ENCODE data around the gene NFE2L1.
"Not testable (repeated sequence)": the region's sequence is repeated elsewhere in the genome, so short reads cannot be mapped to it uniquely, and the experiment has no call there.

The NFE2L1 gene

GRCh38 chr17:48048384-48049126, 396 bp downstream of the NFE2L1 start:
- DNase-seq: peak; percentile 77 to 92

DNA sequence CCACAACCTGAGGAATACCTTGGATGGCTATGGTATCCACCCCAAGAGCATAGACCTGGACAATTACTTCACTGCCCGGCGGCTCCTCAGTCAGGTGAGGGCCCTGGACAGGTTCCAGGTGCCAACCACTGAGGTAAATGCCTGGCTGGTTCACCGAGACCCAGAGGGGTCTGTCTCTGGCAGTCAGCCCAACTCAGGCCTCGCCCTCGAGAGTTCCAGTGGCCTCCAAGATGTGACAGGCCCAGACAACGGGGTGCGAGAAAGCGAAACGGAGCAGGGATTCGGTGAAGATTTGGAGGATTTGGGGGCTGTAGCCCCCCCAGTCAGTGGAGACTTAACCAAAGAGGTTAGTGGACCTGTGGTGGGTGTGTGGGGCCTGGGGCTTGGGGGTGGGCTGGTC, 3.1 kb downstream of the NFE2L1 start:
- DNase-seq: no peak

- no peak for DNase-seq
These were observed 3.7 kb downstream of the NFE2L1 start for GRCh38 chr17:48051706-48052486.

DNA sequence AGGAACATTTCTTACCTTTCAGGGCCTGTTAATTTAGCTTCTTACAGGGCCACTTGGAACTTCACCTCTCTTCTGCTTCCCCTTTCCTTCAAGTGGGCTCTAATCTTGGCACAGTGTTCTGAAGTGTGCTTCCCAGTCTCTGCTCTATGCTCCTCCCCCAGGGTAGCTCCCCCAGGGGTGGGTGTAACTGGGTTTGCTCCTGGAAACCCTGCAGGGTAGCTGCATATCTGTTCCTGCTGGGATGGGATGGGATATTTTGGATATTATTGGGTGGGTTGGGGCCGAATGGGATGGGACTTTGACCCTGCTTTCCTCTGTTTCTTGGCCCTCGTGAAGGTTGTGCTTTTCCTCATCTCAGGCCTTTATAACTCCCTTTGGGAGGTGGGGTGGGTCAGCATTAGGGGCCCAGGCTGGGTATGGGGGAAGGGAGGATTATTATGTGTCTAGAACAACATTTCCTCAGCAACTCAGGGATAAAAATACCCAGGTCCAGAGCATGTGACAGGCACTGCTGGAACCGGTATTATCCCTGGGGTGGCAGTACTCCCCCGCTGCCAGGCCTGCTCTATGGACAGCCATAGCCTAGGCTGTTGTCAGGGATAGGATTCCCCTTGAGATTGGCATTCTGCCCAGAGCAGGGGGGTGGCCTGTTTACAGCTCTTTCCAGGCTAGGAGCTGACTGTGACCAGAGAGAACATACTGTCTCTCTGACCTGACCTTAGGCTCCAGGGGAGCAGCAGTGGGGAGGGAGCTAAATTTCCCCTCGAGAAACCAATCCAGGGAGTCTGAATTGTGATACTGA, 5.0 kb downstream of the NFE2L1 start:
- DNase-seq: peak in 1 of 2 experiments; percentile 42

GRCh38 chr17:48053758-48054237, 5.6 kb downstream of the NFE2L1 start:
- no peak for DNase-seq

DNA sequence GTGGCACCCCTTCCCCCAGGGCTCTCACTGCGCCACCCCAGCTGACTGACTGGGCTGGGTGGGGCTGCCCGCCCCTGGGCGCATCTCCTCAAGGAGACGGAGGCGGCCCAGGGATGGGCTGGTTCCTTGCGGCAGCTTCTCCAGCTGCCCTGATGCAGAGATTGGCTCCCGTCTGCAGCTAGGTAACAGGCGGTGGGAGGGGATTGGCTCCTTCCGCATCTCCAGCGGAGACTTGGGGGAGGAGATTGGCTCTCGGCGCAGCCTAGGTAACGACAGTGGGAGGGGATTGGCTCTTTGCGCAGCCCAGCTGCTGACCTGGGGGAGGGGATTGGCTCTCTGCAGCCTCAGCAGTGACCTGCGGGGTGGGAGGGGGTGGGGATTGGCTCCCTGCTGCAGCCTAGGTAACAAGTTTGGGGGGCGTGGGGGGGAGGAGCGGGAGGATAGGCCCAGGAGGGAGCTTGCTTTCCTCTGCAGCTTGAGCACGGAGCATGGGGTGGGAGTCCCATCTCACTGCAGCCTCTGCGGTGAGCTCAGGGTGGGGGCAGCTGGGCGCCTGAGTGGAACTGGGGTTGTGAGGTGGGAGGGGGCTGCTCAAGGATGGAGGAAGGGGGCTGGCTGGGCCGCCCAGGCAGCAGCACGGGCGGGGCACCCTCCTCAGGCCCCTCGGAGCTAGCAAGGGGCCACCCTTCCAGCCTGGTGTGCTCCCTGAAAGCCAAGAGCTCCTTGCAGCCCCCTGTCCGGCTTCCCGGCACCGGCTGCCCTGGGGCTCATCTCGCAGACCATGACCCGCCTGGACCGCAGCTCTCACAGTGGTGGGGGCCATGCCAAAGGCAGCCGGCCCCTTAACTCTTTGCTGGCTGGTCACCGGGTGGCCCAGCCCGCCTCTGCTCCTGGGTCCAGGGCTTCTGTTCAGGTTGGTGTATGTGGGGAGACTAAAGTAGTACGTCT, 6.4 kb downstream of the NFE2L1 start:
- peak; percentile 86 to 96 for DNase-seq

DNA sequence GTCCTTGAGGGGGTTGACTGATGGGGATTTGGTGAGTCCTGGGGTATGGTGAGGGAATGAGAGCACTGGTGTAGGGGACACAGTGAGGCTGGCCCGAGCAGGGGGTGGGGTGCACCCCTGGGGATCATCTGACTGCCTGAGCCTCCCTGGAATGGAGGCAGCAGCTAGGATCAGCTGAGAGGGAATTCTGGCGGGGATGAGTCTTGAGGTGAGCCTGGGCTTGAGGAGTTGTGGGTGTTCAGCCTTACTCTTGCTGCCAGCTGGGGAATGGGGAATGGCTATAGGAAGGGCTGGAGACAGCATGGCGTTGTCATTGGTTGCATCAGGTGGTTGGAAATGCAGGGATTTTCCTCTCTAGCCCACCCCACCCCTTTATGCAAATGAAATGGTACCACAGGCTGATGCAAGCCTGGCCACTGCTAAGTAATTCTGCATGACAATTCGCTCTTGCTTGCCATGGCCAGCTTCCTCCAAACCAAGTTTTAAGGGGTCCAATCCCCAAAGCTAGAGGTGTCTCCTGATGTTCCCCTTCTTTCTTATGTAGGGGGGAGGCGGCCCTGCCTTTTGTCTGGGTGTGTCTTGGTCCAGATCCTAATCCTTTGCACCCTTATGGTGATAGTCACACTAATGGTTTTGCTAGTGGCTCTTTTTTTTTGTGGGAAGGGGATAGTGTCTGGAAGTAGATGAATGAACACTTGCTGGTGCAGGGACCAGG, 7.5 kb downstream of the NFE2L1 start:
- DNase-seq: peak; percentile 82 to 93

DNA sequence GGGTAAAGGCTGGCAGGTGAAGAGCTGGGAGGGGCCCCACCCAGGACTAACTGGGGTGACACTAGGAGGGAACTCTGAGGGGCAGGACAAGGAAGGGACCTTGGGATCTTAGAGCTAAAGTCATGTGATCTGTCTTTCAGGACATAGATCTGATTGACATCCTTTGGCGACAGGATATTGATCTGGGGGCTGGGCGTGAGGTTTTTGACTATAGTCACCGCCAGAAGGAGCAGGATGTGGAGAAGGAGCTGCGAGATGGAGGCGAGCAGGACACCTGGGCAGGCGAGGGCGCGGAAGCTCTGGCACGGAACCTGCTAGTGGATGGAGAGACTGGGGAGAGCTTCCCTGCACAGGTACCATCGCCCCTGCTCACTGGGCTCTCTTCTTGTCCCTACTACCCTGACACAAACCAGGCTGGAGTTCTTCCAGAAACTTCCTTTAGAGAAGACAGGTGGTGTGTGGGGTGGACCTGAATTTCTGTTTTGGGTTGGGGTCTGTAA, 8.1 kb downstream of the NFE2L1 start:
- DNase-seq: no peak

DNA sequence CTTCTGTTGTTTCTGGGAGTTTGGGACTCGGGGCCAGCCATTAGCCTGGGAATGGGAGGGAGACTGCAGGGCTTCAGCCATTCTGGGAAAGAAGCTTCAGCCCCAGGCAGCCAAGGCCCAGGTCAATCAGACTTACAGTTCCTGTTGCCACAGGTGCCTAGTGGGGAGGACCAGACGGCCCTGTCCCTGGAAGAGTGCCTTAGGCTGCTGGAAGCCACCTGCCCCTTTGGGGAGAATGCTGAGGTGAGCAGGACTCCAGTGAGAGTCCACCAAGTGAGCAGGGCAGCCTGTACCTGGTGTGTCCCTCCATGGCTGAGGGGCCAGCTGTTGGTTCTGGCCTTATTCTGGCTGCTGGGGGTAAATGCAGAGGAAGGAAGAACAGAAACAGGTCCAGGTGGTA, 8.7 kb downstream of the NFE2L1 start:
- DNase-seq: no peak

DNA sequence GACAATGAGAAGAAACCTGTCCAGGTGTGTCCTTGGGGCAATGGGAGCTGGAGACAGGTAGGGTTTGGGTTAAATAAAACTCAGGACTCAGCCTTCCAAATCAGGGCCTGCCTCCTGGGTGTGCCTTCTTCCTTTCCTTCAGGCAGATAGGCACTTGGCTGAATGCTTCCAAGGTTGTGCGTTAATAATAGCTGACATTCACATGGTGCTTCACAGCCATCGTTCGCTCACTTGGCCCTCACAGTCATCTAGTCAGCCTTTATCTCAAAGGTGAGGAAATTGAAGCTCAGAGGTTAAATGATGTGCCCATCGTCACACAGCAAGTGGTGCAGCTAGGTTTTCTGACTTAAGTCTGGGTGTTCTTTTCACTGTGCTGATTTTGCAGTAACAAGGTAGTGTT, 9.5 kb downstream of the NFE2L1 start:
- no peak for DNase-seq

- DNase-seq: no peak
These were observed 10.4 kb downstream of the NFE2L1 start for GRCh38 chr17:48058393-48059124.

DNA sequence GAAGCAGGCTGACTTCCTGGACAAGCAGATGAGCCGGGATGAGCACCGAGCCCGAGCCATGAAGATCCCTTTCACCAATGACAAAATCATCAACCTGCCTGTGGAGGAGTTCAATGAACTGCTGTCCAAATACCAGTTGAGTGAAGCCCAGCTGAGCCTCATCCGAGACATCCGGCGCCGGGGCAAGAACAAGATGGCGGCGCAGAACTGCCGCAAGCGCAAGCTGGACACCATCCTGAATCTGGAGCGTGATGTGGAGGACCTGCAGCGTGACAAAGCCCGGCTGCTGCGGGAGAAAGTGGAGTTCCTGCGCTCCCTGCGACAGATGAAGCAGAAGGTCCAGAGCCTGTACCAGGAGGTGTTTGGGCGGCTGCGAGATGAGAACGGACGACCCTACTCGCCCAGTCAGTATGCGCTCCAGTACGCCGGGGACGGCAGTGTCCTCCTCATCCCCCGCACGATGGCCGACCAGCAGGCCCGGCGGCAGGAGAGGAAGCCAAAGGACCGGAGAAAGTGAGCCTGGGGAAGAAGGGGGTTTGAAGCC, 11.0 kb downstream of the NFE2L1 start:
- DNase-seq: no peak

GRCh38 chr17:48060249-48060648, 12.1 kb downstream of the NFE2L1 start:
- DNase-seq: no peak

DNA sequence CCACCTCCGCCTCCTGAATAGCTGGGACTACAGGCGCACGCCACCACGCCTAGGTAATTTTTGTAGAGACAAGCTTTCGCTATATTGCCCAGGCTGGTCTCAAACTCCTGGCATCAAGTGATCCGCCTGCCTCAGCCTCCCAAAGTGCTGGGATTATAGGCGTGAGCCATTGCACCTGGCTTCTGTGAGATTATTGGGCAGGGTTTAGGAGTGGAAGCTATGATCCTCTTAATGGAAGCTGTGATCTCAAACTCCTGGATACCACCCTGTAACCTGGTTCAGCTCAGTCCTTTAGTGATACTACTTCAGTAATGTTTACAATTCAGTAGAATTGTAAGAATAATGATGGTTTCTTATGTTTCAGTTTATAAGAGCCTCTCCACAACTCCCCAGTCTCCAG, 14.1 kb downstream of the NFE2L1 start:
- DNase-seq: no peak

- no peak for DNase-seq
These were observed 16.5 kb downstream of the NFE2L1 start for GRCh38 chr17:48064638-48065037.

GRCh38 chr17:48066192-48066591, 18.0 kb downstream of the NFE2L1 start:
- DNase-seq: no peak

- no peak for DNase-seq
These were observed 18.5 kb downstream of the NFE2L1 start for GRCh38 chr17:48066656-48067055.

GRCh38 chr17:48067245-48067644, 19.1 kb downstream of the NFE2L1 start:
- no peak for DNase-seq

- not testable (repeated sequence) for DNase-seq
These were observed 19.6 kb downstream of the NFE2L1 start for GRCh38 chr17:48067808-48068207.

- peak in 1 of 2 experiments; percentile 17 for DNase-seq
These were observed 20.4 kb downstream of the NFE2L1 start for GRCh38 chr17:48068491-48068961.

All from NCI-H526 (cell line).